ENCODE measurements around the gene ST6GALNAC3. TPM values are rescaled to one million over a fixed set of nuclear protein-coding genes. Genes with fewer than 3 reads are reported as not detected.

Gene ST6GALNAC3
- total RNA-seq, 2 donors from 2014 or later: 6.3 to 7.6 TPM

DNA sequence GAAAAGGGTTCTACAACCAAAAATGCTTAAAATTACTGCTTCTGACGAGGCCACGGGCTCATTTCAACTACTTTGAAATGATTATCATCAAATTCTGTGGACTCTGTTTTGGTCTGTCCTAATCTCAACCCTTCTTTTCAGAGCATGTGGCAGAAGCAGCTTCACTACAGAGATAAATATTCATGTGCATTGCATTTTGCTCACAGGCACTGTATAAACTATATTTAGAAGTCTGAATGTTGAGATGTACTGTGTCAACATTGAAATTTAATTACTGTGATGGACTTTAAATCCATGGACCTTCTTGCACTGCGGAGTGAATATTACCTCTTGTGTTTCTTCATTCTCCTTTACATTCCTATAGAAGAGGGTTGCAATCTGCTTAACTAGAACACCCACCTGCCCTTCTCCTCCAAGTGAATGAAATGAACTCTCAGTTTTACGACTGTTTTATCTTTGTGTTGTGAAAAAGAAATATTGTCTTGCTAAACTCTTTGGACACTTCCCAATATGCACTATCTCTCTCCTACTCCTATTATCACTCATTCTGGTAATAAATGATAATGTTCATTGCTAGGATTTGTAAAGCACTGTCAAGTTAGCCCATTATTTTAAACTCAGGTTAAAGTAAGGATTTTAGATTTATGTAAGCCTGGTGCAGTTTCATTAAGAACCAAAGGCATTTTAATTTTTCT lies 511.6 kb downstream of the ST6GALNAC3 start:
- H3K36me3 Mint-ChIP-seq (ENCODE audit: low read depth): no peaks in the 10 kb centered on the region
- no peaks in the 10 kb centered on the region for H3K36me3 ChIP-seq (ENCODE audit: control insufficient read depth, insufficient read depth, low read length)
- H3K4me1 Mint-ChIP-seq: no peaks in the 10 kb centered on the region
- no peaks in the 10 kb centered on the region for H3K27me3 Mint-ChIP-seq (ENCODE audit: insufficient read depth)
- WGBS, 2 experiments (ENCODE audit: insufficient coverage in 1 of 2, insufficient read length in 1 of 2): 93 to 100% methylated on average over 2 to 3 of the region's 4 CpGs
- H3K9ac ChIP-seq (ENCODE audit: extremely low read depth, low read length, poor library complexity, severe bottlenecking): no peak overlapping the region
- TF ChIP-seq, protein P1, sequence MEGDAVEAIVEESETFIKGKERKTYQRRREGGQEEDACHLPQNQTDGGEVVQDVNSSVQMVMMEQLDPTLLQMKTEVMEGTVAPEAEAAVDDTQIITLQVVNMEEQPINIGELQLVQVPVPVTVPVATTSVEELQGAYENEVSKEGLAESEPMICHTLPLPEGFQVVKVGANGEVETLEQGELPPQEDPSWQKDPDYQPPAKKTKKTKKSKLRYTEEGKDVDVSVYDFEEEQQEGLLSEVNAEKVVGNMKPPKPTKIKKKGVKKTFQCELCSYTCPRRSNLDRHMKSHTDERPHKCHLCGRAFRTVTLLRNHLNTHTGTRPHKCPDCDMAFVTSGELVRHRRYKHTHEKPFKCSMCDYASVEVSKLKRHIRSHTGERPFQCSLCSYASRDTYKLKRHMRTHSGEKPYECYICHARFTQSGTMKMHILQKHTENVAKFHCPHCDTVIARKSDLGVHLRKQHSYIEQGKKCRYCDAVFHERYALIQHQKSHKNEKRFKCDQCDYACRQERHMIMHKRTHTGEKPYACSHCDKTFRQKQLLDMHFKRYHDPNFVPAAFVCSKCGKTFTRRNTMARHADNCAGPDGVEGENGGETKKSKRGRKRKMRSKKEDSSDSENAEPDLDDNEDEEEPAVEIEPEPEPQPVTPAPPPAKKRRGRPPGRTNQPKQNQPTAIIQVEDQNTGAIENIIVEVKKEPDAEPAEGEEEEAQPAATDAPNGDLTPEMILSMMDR (conservative IDR thresholded peaks at IDR 0.05): no peak
- no peak overlapping the region for H3K27ac Mint-ChIP-seq
- H3K4me1 ChIP-seq (ENCODE audit: control insufficient read depth, insufficient read depth, low read length): no peaks in the 10 kb centered on the region
- H3K4me3 ChIP-seq (ENCODE audit: low read length): no peak overlapping the region
- H3K9me3 Mint-ChIP-seq: no peaks in the 10 kb centered on the region
- no peak overlapping the region for H3K27ac ChIP-seq (ENCODE audit: low read depth, low read length)
- H3K27me3 ChIP-seq (ENCODE audit: control insufficient read depth, insufficient read depth, low read length, poor library complexity, severe bottlenecking): no peaks in the 10 kb centered on the region
- no peak overlapping the region for H3K4me3 Mint-ChIP-seq
- DNase-seq: no peak
- H3K9me3 ChIP-seq (ENCODE audit: control insufficient read depth, low read length): no peaks in the 10 kb centered on the region

DNA sequence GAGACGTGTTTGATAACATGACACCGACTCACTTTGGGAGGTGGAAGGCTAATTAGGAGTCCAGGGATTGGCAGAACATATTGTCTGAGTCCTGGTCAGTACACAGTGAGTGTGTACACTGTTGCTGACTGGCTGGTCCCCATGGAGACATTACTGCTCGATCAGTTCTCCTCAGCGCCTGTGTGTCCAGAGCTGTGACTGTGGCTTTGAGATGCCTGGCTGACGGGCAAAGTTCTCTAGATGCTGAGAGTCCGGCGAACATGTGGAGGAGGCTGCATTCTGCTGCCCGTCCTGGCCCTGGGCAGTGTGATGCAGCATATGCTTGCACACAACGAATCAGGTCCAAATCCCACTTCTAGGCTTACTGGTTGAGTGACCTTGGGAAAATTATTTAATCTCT lies 512.7 kb downstream of the ST6GALNAC3 start:
- H3K4me3 ChIP-seq (ENCODE audit: low read length): no peak overlapping the region
- H3K27ac ChIP-seq (ENCODE audit: low read depth, low read length): no peak overlapping the region
- no peaks in the 10 kb centered on the region for H3K4me1 ChIP-seq (ENCODE audit: control insufficient read depth, insufficient read depth, low read length)
- 91 to 92% methylated on average over 9 of the region's 9 CpGs for WGBS, 2 experiments (ENCODE audit: insufficient coverage in 1 of 2, insufficient read length in 1 of 2)
- Mint-ChIP-seq H3K4me1 (no peaks in the 10 kb centered on the region), H3K9me3 (no peaks in the 10 kb centered on the region), H3K27ac (no peak overlapping the region), H3K27me3 (ENCODE audit: insufficient read depth) (no peaks in the 10 kb centered on the region), H3K36me3 (ENCODE audit: low read depth) (no peaks in the 10 kb centered on the region), H3K4me3 (no peak overlapping the region)
- H3K9me3 ChIP-seq (ENCODE audit: control insufficient read depth, low read length): no peaks in the 10 kb centered on the region
- no peak overlapping the region for H3K9ac ChIP-seq (ENCODE audit: extremely low read depth, low read length, poor library complexity, severe bottlenecking)
- DNase-seq: no peak
- H3K36me3 ChIP-seq (ENCODE audit: control insufficient read depth, insufficient read depth, low read length): no peaks in the 10 kb centered on the region
- TF ChIP-seq, protein P1 (conservative IDR thresholded peaks at IDR 0.05): no peak
- no peaks in the 10 kb centered on the region for H3K27me3 ChIP-seq (ENCODE audit: control insufficient read depth, insufficient read depth, low read length, poor library complexity, severe bottlenecking)

DNA sequence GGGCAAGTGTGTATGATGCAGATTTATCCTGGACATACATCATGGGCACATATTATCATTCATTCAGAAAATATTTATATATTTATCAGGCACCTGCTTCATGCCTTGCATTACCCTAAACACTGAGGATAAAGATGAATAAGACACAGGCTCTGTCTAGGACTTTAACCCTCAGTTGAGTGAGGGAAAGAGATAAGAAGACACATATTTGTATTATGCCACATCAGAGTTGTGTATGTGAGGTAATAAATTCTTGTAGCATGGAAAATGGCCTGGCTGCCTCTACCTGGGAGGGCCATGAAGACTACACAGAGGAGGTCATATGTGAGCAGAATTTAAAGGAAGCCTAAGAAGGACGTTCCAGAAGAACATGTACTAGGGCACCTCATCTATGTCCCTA lies 516.9 kb downstream of the ST6GALNAC3 start:
- 88% methylated on average over 1 of the region's 1 CpG; no CpG with 5 or more reads in 1 of the 2 experiments for WGBS, 2 experiments (ENCODE audit: insufficient coverage in 1 of 2, insufficient read length in 1 of 2)
- H3K9ac ChIP-seq (ENCODE audit: extremely low read depth, low read length, poor library complexity, severe bottlenecking): no peak overlapping the region
- H3K9me3 Mint-ChIP-seq: peaks cover 31% of the 10 kb centered on the region
- peaks cover 30% of the 10 kb centered on the region for H3K9me3 ChIP-seq (ENCODE audit: control insufficient read depth, low read length)
- peaks cover 13% of the 10 kb centered on the region for H3K4me1 Mint-ChIP-seq
- H3K27me3 ChIP-seq (ENCODE audit: control insufficient read depth, insufficient read depth, low read length, poor library complexity, severe bottlenecking): no peaks in the 10 kb centered on the region
- H3K36me3 ChIP-seq (ENCODE audit: control insufficient read depth, insufficient read depth, low read length): no peaks in the 10 kb centered on the region
- H3K4me3 Mint-ChIP-seq: no peak overlapping the region
- TF ChIP-seq, protein P1 (conservative IDR thresholded peaks at IDR 0.05): no peak
- no peak for DNase-seq
- no peak overlapping the region for H3K27ac ChIP-seq (ENCODE audit: low read depth, low read length)
- H3K4me3 ChIP-seq (ENCODE audit: low read length): no peak overlapping the region
- peaks cover 5% of the 10 kb centered on the region for H3K4me1 ChIP-seq (ENCODE audit: control insufficient read depth, insufficient read depth, low read length)
- H3K36me3 Mint-ChIP-seq (ENCODE audit: low read depth): peaks cover 3% of the 10 kb centered on the region
- no peaks in the 10 kb centered on the region for H3K27me3 Mint-ChIP-seq (ENCODE audit: insufficient read depth)
- H3K27ac Mint-ChIP-seq: no peak overlapping the region
